ENCODE measurements around the gene PIGW.

Gene PIGW

GRCh38 chr17:36545465-36546417 lies 11.0 kb downstream of the PIGW start:
- peak; percentile 99 for DNase-seq

- DNase-seq: no peak
These were observed 11.8 kb downstream of the PIGW start for GRCh38 chr17:36546418-36547093.

GRCh38 chr17:36547776-36548175 lies 13.0 kb downstream of the PIGW start:
- no peak for DNase-seq

GRCh38 chr17:36550491-36551417 lies 16.0 kb downstream of the PIGW start:
- DNase-seq: no peak

GRCh38 chr17:36553459-36553858 lies 18.7 kb downstream of the PIGW start:
- no peak for DNase-seq

GRCh38 chr17:36566081-36566480 lies 31.3 kb downstream of the PIGW start:
- DNase-seq: no peak

- no peak for DNase-seq
These were observed 40.2 kb downstream of the PIGW start for GRCh38 chr17:36575028-36575427.

GRCh38 chr17:36576793-36577192 lies 42.0 kb downstream of the PIGW start:
- DNase-seq: no peak

- no peak for DNase-seq
These were observed 43.9 kb downstream of the PIGW start for GRCh38 chr17:36578671-36579070.

GRCh38 chr17:36583787-36584186 lies 49.0 kb downstream of the PIGW start:
- no peak for DNase-seq

- no peak for DNase-seq
These were observed 51.4 kb downstream of the PIGW start for GRCh38 chr17:36586138-36586537.

Data from fibroblast of skin of scalp (primary cell).